ENCODE measurements around the gene SLC25A20. TPM values are rescaled to one million over a fixed set of nuclear protein-coding genes. Genes with fewer than 3 reads are reported as not detected.

The SLC25A20 gene
- polyA plus RNA-seq, 2 of the 4 experiments (the other 2 are of a cell fraction), result 13.5 to 22.4 TPM

DNA sequence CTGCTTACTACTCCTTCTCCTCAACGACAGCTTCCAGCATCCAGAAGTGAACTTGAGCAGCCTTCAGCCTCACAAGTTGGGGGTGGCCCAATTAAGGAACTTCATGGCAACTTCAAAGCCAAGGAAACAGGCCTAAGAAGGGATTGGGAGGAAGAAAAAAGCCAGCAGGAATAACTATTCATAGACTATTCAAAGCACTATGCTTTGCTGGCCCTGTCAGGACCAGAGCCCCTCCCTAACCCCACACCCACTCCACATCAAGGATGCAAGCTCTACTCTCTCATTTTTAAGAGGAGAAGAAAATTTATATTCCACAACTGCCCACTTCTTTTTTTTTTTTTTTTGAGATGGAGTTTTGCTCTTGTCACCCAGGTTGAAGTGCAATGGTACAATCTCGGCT, 41.0 kb downstream of the SLC25A20 start:
- 65% methylated on average over 2 of the region's 2 CpGs for WGBS (ENCODE audit: missing lambda C conversion rate)
- Histone ChIP-seq H3K27ac (no peak overlapping the region), H3K4me1 (no peaks in the 10 kb centered on the region), H3K9me3 (no peaks in the 10 kb centered on the region), H3K4me3 (no peak overlapping the region), H3K4me2 (no peak overlapping the region)
- no peak for FAIRE-seq
- no peak for ATAC-seq
- ChIA-PET POLR2A (no interaction called here), CTCF (no interaction called here)
- DNase-seq (ENCODE audit: low read depth in 1 of 2, low spot score in 1 of 2), result no peak
- TF ChIP-seq RCOR1 (IDR thresholded peaks at IDR 0.05; ENCODE audit: low read depth, low read length) (no peak), HOXA7 (CRISPR knock-in tag; IDR thresholded peaks at IDR 0.05) (no peak), CHD2 (IDR thresholded peaks at IDR 0.05; ENCODE audit: low read length, partially characterized antibody) (no peak), TFCP2L1 (CRISPR knock-in tag; IDR thresholded peaks at IDR 0.05) (no peak), BHLHE40 (IDR thresholded peaks at IDR 0.05; ENCODE audit: low read depth, low read length) (no peak), CBX2 (IDR thresholded peaks at IDR 0.05; ENCODE audit: borderline replicate concordance, low read depth) (no peak)

DNA sequence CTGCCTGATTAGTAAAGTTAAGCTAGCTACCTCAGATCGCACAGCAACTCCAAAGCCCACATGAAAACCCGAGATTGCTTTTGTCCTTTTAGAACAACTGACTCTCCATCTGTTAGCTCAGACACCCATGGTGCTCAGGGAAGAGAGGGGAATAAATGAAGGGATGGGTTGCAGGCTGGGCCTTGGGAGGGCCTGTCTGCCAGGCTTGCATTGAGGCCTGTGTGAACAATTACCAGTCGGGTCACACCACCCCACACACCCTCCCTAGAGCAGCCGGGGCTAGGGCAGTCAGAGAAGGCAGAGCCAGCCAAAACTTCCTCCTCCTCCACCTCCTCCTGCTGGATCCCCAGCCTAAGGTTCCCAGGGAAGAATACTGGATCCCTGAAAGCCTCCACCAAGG, 42.2 kb downstream of the SLC25A20 start:
- no peaks in the 10 kb centered on the region for H3K9me3 ChIP-seq
- H3K27ac ChIP-seq, result no peak overlapping the region
- no peaks in the 10 kb centered on the region for H3K4me1 ChIP-seq
- FAIRE-seq, result no peak
- no peak for DNase-seq (ENCODE audit: low read depth in 1 of 2, low spot score in 1 of 2)
- TF ChIP-seq RFX5 (IDR thresholded peaks at IDR 0.05) (no peak), FOSL2 (IDR thresholded peaks at IDR 0.05) (no peak), FOSL2 (CRISPR knock-in tag; IDR thresholded peaks at IDR 0.05) (no peak)
- TF ChIP-seq, protein P1, sequence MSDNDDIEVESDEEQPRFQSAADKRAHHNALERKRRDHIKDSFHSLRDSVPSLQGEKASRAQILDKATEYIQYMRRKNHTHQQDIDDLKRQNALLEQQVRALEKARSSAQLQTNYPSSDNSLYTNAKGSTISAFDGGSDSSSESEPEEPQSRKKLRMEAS (IDR thresholded peaks at IDR 0.05), result no peak
- ChIA-PET CTCF (no interaction called here), POLR2A (no interaction called here)
- H3K4me3 ChIP-seq, result no peak overlapping the region
- WGBS (ENCODE audit: missing lambda C conversion rate), result 74% methylated on average over 4 of the region's 4 CpGs
- no peak for ATAC-seq
- no peak overlapping the region for H3K4me2 ChIP-seq

DNA sequence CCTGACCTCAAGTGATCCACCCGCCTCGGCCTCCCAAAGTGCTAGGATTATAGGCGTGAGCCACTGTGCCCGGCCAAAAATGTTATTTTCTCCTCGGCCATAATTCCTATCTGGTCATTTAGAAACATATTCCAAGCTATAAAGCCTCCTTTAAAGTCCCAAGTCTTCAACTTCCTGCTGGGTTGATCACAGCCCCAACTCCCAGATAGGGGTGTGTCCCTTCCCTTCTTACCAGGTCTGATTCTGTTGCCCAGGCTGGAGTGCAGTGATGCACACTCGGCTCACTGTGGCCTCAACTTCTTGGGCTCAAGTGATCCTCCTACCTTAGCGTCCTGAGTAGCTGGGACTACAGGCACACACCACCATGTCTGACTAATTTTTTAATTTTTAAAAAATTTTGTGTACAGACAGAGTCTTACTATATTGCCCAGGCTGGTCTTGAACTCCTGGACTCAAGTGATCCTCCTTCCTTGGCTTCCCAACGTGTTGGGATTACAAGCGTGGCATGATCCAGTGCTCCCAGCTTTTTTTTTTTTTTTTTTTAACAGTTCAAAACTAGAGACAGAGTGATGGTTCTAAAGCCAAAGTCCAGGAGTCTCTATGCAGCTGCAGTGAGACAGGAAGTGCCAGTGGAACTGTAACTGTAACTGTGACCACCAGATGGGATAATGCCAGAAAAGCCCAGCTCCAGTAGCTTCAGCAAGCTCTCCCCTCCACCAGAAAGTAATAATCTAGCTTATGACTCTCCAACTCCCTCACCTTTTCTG, 42.8 kb downstream of the SLC25A20 start:
- no peaks in the 10 kb centered on the region for H3K4me1 ChIP-seq
- no peak overlapping the region for H3K4me2 ChIP-seq
- 87% methylated on average over 9 of the region's 9 CpGs for WGBS (ENCODE audit: missing lambda C conversion rate)
- no peak for DNase-seq (ENCODE audit: low read depth in 1 of 2, low spot score in 1 of 2)
- ChIA-PET CTCF (no interaction called here), POLR2A (no interaction called here)
- FAIRE-seq, result no peak
- no peaks in the 10 kb centered on the region for H3K9me3 ChIP-seq
- no peak overlapping the region for H3K27ac ChIP-seq
- TF ChIP-seq NFE2L2 (conservative IDR thresholded peaks at IDR 0.05; ENCODE audit: low read length), result no peak
- TF ChIP-seq CBX2 (IDR thresholded peaks at IDR 0.05; ENCODE audit: borderline replicate concordance, low read depth), result no peak
- no peak for TF ChIP-seq HOXA7 (CRISPR knock-in tag; IDR thresholded peaks at IDR 0.05)
- H3K4me3 ChIP-seq, result no peak overlapping the region
- no peak for ATAC-seq

DNA sequence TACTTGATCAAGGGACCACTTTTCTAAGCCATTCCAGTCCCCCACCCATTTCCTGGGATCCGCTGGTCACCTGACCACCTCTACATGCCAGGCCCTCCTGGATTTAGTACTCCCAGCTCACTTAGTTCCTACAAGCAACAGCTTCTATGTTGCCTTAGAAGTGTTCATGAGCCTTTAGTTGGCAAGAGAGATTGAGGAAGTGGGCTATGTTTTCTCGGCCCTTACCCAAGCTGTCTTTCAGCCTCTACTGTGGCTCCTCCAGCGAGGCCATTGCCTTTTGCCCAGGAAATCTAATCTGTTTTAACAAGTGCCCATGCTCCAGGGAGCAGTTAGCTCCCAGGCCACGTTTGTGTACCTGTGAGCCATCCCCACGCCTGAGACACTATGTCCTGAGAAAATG, 46.5 kb downstream of the SLC25A20 start:
- WGBS (ENCODE audit: missing lambda C conversion rate), result 78% methylated on average over 4 of the region's 5 CpGs
- Histone ChIP-seq H3K4me3 (no peak overlapping the region), H3K27ac (no peak overlapping the region), H3K4me1 (no peaks in the 10 kb centered on the region; the same call in 2 of the 3 replicates), H3K9me3 (no peaks in the 10 kb centered on the region), H3K4me2 (no peak overlapping the region)
- CTCF ChIA-PET, result no interaction called here
- TF ChIP-seq, protein P1 (IDR thresholded peaks at IDR 0.05), result no peak
- TF ChIP-seq EP300 (IDR thresholded peaks at IDR 0.05) (no peak), BHLHE40 (IDR thresholded peaks at IDR 0.05; ENCODE audit: low read depth, low read length) (no peak), HOXB5 (CRISPR knock-in tag; IDR thresholded peaks at IDR 0.05) (no peak), KDM5A (IDR thresholded peaks at IDR 0.05) (no peak), RCOR1 (IDR thresholded peaks at IDR 0.05; ENCODE audit: low read depth, low read length) (no peak)
- TF ChIP-seq, protein P2, sequence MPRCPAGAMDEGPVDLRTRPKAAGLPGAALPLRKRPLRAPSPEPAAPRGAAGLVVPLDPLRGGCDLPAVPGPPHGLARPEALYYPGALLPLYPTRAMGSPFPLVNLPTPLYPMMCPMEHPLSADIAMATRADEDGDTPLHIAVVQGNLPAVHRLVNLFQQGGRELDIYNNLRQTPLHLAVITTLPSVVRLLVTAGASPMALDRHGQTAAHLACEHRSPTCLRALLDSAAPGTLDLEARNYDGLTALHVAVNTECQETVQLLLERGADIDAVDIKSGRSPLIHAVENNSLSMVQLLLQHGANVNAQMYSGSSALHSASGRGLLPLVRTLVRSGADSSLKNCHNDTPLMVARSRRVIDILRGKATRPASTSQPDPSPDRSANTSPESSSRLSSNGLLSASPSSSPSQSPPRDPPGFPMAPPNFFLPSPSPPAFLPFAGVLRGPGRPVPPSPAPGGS (IDR thresholded peaks at IDR 0.05), result no peak
- ATAC-seq, result no peak
- DNase-seq (ENCODE audit: low read depth in 1 of 2, low spot score in 1 of 2), result no peak
- POLR2A ChIA-PET, result no interaction called here
- no peak for FAIRE-seq

DNA sequence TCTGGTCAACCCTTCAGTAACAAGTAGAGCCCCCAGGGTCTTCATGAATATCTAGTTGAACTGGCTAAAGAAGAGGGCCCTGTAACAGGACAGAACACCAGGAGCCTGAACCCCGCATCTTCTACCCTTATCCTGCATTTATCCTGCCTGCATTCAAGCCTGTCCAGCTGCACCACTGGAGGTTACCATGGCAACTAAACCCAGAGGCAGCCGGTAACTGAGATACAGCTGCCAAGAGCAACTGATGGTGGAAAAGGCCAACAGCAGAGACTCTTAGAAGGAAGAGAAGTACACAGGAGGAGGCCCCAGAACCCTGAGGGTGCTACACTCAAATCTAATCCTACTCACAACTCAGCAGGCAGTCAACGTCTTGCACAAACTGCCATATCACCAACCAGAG, 47.3 kb downstream of the SLC25A20 start:
- FAIRE-seq, result no peak
- H3K4me1 ChIP-seq, result peaks cover 3% of the 10 kb centered on the region
- CTCF ChIA-PET, result no interaction called here
- 76% methylated on average over 3 of the region's 3 CpGs for WGBS (ENCODE audit: missing lambda C conversion rate)
- no peak overlapping the region for H3K27ac ChIP-seq
- no peak overlapping the region for H3K4me3 ChIP-seq
- DNase-seq (ENCODE audit: low read depth in 1 of 2, low spot score in 1 of 2), result peak in 1 of 2 experiments; percentile 12
- H3K4me2 ChIP-seq, result no peak overlapping the region
- no peaks in the 10 kb centered on the region for H3K9me3 ChIP-seq
- no peak for ATAC-seq
- POLR2A ChIA-PET, result no interaction called here
- TF ChIP-seq SMC3 (IDR thresholded peaks at IDR 0.05), result no peak
- TF ChIP-seq SREBF2 (IDR thresholded peaks at IDR 0.05), result no peak
- TF ChIP-seq TFCP2L1 (CRISPR knock-in tag; IDR thresholded peaks at IDR 0.05), result no peak
- TF ChIP-seq, protein P3, sequence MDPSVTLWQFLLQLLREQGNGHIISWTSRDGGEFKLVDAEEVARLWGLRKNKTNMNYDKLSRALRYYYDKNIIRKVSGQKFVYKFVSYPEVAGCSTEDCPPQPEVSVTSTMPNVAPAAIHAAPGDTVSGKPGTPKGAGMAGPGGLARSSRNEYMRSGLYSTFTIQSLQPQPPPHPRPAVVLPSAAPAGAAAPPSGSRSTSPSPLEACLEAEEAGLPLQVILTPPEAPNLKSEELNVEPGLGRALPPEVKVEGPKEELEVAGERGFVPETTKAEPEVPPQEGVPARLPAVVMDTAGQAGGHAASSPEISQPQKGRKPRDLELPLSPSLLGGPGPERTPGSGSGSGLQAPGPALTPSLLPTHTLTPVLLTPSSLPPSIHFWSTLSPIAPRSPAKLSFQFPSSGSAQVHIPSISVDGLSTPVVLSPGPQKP (IDR thresholded peaks at IDR 0.05; ENCODE audit: low read depth, low read length), result no peak
- TF ChIP-seq, protein P4, sequence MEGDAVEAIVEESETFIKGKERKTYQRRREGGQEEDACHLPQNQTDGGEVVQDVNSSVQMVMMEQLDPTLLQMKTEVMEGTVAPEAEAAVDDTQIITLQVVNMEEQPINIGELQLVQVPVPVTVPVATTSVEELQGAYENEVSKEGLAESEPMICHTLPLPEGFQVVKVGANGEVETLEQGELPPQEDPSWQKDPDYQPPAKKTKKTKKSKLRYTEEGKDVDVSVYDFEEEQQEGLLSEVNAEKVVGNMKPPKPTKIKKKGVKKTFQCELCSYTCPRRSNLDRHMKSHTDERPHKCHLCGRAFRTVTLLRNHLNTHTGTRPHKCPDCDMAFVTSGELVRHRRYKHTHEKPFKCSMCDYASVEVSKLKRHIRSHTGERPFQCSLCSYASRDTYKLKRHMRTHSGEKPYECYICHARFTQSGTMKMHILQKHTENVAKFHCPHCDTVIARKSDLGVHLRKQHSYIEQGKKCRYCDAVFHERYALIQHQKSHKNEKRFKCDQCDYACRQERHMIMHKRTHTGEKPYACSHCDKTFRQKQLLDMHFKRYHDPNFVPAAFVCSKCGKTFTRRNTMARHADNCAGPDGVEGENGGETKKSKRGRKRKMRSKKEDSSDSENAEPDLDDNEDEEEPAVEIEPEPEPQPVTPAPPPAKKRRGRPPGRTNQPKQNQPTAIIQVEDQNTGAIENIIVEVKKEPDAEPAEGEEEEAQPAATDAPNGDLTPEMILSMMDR (IDR thresholded peaks at IDR 0.05), result no peak
- no peak for TF ChIP-seq NPAS2 (CRISPR knock-in tag; IDR thresholded peaks at IDR 0.05; ENCODE audit: borderline replicate concordance)
- TF ChIP-seq, protein P5, sequence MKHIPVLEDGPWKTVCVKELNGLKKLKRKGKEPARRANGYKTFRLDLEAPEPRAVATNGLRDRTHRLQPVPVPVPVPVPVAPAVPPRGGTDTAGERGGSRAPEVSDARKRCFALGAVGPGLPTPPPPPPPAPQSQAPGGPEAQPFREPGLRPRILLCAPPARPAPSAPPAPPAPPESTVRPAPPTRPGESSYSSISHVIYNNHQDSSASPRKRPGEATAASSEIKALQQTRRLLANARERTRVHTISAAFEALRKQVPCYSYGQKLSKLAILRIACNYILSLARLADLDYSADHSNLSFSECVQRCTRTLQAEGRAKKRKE (CRISPR knock-in tag; IDR thresholded peaks at IDR 0.05; ENCODE audit: low read depth), result no peak
- TF ChIP-seq ZC3H11A (IDR thresholded peaks at IDR 0.05), result no peak
- TF ChIP-seq KDM5A (IDR thresholded peaks at IDR 0.05), result no peak

Data from A549 (cell line).